ENCODE results near the gene PRKCD. TPM values are rescaled to one million over a fixed set of nuclear protein-coding genes. Genes with fewer than 3 reads are reported as not detected.

PRKCD gene
- total RNA-seq, 2 experiments from 2014 or later, result 13.3 to 108 TPM

DNA sequence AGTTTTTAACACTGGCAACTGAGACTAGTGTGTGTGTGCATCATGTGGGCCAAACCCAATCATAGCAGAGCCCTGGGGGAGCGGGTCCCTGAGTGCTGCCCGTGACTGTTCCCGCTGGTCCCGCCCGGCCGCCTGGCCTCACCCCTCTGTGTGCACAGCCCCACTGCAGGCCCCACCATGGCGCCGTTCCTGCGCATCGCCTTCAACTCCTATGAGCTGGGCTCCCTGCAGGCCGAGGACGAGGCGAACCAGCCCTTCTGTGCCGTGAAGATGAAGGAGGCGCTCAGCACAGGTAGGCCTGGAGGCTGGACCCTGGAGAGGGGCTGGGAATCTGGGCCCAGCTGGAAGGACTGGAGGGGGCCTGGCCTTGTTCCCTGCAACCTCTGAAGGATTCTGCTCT lies 17.2 kb downstream of the PRKCD start:
- Histone ChIP-seq H3K9me2 (ENCODE audit: insufficient read depth, low read length) (no peaks in the 10 kb centered on the region), H3K4me3 (ENCODE audit: low read depth, low read length, poor library complexity, severe bottlenecking) (no peak overlapping the region), H3K9me3 (ENCODE audit: low read length) (no peaks in the 10 kb centered on the region), H3K4me2 (ENCODE audit: low read length) (peak overlapping the region; percentile 71; the same call in 1 of the 2 replicates), H3K4me1 (ENCODE audit: insufficient read depth, low read length, poor library complexity, severe bottlenecking) (peaks cover 85% of the 10 kb centered on the region), H3K27ac (ENCODE audit: low read depth, low read length, poor library complexity, severe bottlenecking) (peak overlapping the region; percentile 87), H3K36me3 (ENCODE audit: insufficient read depth, low read length) (peaks cover 91% of the 10 kb centered on the region), H3K79me2 (ENCODE audit: insufficient read depth, low read depth, low read length) (peaks cover 54% of the 10 kb centered on the region), H4K20me1 (ENCODE audit: insufficient read depth, low read length) (no peaks in the 10 kb centered on the region), H2AFZ (ENCODE audit: low read length) (no peak overlapping the region)
- CTCF ChIA-PET (ENCODE audit: unreplicated experiment), result no interaction called here
- intact Hi-C loops (cut with micrococcal nuclease; ENCODE audit: unreplicated experiment), result no loop called here
- TF ChIP-seq, protein P1, sequence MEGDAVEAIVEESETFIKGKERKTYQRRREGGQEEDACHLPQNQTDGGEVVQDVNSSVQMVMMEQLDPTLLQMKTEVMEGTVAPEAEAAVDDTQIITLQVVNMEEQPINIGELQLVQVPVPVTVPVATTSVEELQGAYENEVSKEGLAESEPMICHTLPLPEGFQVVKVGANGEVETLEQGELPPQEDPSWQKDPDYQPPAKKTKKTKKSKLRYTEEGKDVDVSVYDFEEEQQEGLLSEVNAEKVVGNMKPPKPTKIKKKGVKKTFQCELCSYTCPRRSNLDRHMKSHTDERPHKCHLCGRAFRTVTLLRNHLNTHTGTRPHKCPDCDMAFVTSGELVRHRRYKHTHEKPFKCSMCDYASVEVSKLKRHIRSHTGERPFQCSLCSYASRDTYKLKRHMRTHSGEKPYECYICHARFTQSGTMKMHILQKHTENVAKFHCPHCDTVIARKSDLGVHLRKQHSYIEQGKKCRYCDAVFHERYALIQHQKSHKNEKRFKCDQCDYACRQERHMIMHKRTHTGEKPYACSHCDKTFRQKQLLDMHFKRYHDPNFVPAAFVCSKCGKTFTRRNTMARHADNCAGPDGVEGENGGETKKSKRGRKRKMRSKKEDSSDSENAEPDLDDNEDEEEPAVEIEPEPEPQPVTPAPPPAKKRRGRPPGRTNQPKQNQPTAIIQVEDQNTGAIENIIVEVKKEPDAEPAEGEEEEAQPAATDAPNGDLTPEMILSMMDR (conservative IDR thresholded peaks at IDR 0.05; ENCODE audit: low read length), result no peak
- no peak for TF ChIP-seq EZH2phosphoT487 (IDR thresholded peaks at IDR 0.05; ENCODE audit: borderline replicate concordance, low read depth, low read length)
- DNase-seq (ENCODE audit: low spot score), result no peak
- POLR2A ChIA-PET, result interaction anchor here (1.0 kb wide), 1 partner anchor 13 kb away, joined by 3 read pairs; no protein-coding TSS in a partner anchor
- BruUV-seq (replicated peaks), result no TSS peak

DNA sequence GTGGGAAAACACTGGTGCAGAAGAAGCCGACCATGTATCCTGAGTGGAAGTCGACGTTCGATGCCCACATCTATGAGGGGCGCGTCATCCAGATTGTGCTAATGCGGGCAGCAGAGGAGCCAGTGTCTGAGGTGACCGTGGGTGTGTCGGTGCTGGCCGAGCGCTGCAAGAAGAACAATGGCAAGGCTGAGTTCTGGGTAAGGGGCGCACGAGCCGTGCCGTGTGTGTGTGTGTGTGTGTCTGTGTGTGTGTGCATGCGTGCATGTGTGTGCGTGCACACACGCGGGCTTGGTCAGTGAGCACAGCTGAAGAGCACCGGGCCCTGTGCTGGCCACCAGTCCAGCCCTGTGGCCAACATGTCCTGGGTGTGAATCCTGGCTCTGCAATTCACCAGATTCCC lies 18.6 kb downstream of the PRKCD start:
- intact Hi-C loops (cut with micrococcal nuclease; ENCODE audit: unreplicated experiment), result no loop called here
- TF ChIP-seq, protein P1 (conservative IDR thresholded peaks at IDR 0.05; ENCODE audit: low read length), result no peak
- TF ChIP-seq EZH2phosphoT487 (IDR thresholded peaks at IDR 0.05; ENCODE audit: borderline replicate concordance, low read depth, low read length), result no peak

More for the DNA sequence above, 18.6 kb downstream of the PRKCD start:
- POLR2A ChIA-PET, result interaction anchor here (0.8 to 4.0 kb wide), 6 partner anchors 9 to 43 kb away, joined by 3 to 24 read pairs (median 4); partner anchors contain the start of gene PRKCD
- Histone ChIP-seq H3K4me2 (ENCODE audit: low read length) (peak overlapping the region; percentile 71), H3K9me3 (ENCODE audit: low read length) (no peaks in the 10 kb centered on the region), H2AFZ (ENCODE audit: low read length) (no peak overlapping the region), H3K4me3 (ENCODE audit: low read depth, low read length, poor library complexity, severe bottlenecking) (peak overlapping the region; percentile 44), H3K27ac (ENCODE audit: low read depth, low read length, poor library complexity, severe bottlenecking) (peak overlapping the region; percentile 87), H3K79me2 (ENCODE audit: insufficient read depth, low read depth, low read length) (peaks cover 41% of the 10 kb centered on the region), H3K36me3 (ENCODE audit: insufficient read depth, low read length) (peaks cover 86% of the 10 kb centered on the region), H3K9me2 (ENCODE audit: insufficient read depth, low read length) (no peaks in the 10 kb centered on the region), H3K4me1 (ENCODE audit: insufficient read depth, low read length, poor library complexity, severe bottlenecking) (peaks cover 72% of the 10 kb centered on the region), H4K20me1 (ENCODE audit: insufficient read depth, low read length) (no peaks in the 10 kb centered on the region)
- no peak for DNase-seq (ENCODE audit: low spot score)
- CTCF ChIA-PET (ENCODE audit: unreplicated experiment), result interaction anchor here (0.7 to 1.5 kb wide), 2 partner anchors 10 to 16 kb away, joined by 3 to 7 read pairs; no protein-coding TSS in a partner anchor
- no TSS peak for BruUV-seq (replicated peaks)
